CD4-positive, alpha-beta memory T cell (primary cell): ENCODE data around the gene PPP1R12B. TPM values are rescaled to one million over a fixed set of nuclear protein-coding genes. Genes with fewer than 3 reads are reported as not detected.
"Not testable (repeated sequence)": the region's sequence is repeated elsewhere in the genome, so short reads cannot be mapped to it uniquely, and the experiment has no call there.

Experiments
- CTCF ChIA-PET: fragments of 350-600 bp; sonication (Branson Sonifier 250); formaldehyde crosslinking; loops from one replicate; lab custom pipeline; 2021; ENCODE audit warnings: inconsistent platforms; ENCODE audit not compliant: partially characterized antibody; lab: Charles Lee
- POLR2A ChIA-PET: fragments of 350-600 bp; sonication (Branson Sonifier 250); formaldehyde crosslinking; loops from one replicate; lab custom pipeline; 2021; ENCODE audit not compliant: partially characterized antibody; lab: Charles Lee
- DNase-seq, 5 donors: peaks; one replicate each; pipeline versions ENCODE4 v3.0.0 to v3.0.0-alpha.2; 2020 to 2022; ENCODE audit warnings: mixed read lengths in 1 of 5
- H3K27ac ChIP-seq: one replicate; pipeline ENCODE4 v1.7.0; 2013; ENCODE audit warnings: low read depth, low read length
- H3K27me3 ChIP-seq: 2 replicates; pipeline ENCODE4 v1.7.0; 2013; ENCODE audit warnings: mild to moderate bottlenecking, low read length, moderate library complexity; ENCODE audit not compliant: insufficient read depth
- H3K36me3 ChIP-seq: 2 replicates; pipeline ENCODE4 v1.7.0; 2013; ENCODE audit warnings: mild to moderate bottlenecking, low read length, moderate library complexity; ENCODE audit not compliant: insufficient read depth
- H3K4me1 ChIP-seq: 2 replicates; pipeline ENCODE4 v1.7.0; 2013; ENCODE audit warnings: mild to moderate bottlenecking, low read length, moderate library complexity; ENCODE audit not compliant: insufficient read depth
- H3K4me3 ChIP-seq, 2 donors: one replicate each; pipeline ENCODE4 v1.7.0; 2013; ENCODE audit warnings: low read length in 2 of 2, mild to moderate bottlenecking in 1 of 2
- H3K9me3 ChIP-seq, 2 donors: one replicate each; pipeline ENCODE4 v1.7.0; 2013; ENCODE audit warnings: low read length in 2 of 2, control low read depth in 1 of 2; ENCODE audit not compliant: control insufficient read depth in 1 of 2
- H3K27ac Mint-ChIP-seq, 7 donors: one replicate each; pipeline ENCODE4 v1.8.0; 2020 to 2021; ENCODE audit warnings: mixed read lengths in 7 of 7, mild to moderate bottlenecking in 6 of 7, inconsistent platforms in 3 of 7, moderate library complexity in 3 of 7
- H3K27me3 Mint-ChIP-seq, 2 donors: one replicate each; pipeline ENCODE4 v1.8.0; 2020 to 2021; ENCODE audit warnings: mixed read lengths in 2 of 2
- H3K36me3 Mint-ChIP-seq, 2 donors: one replicate each; pipeline ENCODE4 v1.8.0; 2020 to 2021; ENCODE audit warnings: mixed read lengths in 2 of 2, inconsistent platforms in 1 of 2, mild to moderate bottlenecking in 1 of 2
- H3K4me1 Mint-ChIP-seq, 4 donors: one replicate each; pipeline ENCODE4 v1.8.0; 2020 to 2021; ENCODE audit warnings: mixed read lengths in 4 of 4, mild to moderate bottlenecking in 1 of 4
- H3K4me3 Mint-ChIP-seq, 8 donors: one replicate each; pipeline ENCODE4 v1.8.0; 2020 to 2021; ENCODE audit warnings: mixed read lengths in 8 of 8, mild to moderate bottlenecking in 7 of 8, moderate library complexity in 6 of 8, inconsistent platforms in 3 of 8
- H3K9me3 Mint-ChIP-seq, 8 donors: one replicate each; pipeline ENCODE4 v1.8.0; 2020 to 2021; ENCODE audit warnings: mixed read lengths in 8 of 8, mild to moderate bottlenecking in 5 of 8, inconsistent platforms in 3 of 8, moderate library complexity in 1 of 8
- intact Hi-C: fragments of 100-400 bp; cut with micrococcal nuclease; formaldehyde crosslinking; loops from one replicate; pipeline ENCODE4 v1.15.1; 2023
- polyA plus RNA-seq, 2 donors: library from polyadenylated mRNA; unstranded; fragments of 300-500 nt; fragmentation: Illumina TruSeq; gene quantifications; one replicate each; pipeline ENCODE4 v1.2.3, GENCODE V29; 2021
- total RNA-seq, 2 experiments: library from RNA; stranded (reverse); gene quantifications; one replicate each; pipeline ENCODE4 v1.2.3, GENCODE V29; 2021

The PPP1R12B gene
- total and polyA plus RNA-seq, 4 experiments from 2014 or later = 1.9 to 33.7 (median 17.0) TPM

DNA sequence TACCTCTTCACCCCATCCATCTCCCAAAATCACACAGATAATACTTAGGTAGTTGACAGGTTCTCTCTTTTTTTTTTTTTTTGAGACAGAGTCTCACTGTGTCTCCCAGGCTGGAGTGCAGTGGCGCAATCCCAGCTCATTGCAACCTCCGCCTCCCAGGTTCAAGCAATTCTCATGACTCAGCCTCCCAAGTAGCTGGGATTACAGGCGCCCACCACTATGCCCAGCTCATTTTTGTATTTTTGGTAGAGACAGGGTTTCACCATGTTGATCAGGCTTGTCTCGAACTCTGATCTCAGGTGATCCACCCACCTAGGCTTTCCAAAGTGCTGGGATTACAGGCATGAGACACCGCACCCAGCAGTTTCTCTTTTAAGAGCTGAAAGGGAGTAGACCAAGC lies 75.8 kb downstream of the PPP1R12B start:
- CTCF ChIA-PET, intact Hi-C loops: not testable (repeated sequence)

DNA sequence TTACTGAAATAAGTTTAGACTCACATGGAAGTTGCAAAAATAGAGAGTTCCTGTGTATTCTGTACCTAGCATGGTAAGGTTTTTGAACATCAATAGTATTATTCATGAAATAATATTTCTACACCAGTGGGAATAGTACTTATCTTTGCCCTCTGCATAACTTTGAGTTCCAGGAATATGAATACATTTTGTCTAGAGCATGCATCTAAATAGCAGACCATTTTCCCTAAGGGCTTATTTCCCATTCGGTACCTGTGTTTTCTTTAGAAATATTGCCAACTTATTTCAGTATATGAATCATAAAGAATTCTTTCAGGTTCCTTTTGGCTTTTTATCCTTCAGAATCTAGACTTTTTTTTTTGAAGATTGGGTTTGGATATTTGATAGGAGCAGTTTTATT lies 81.6 kb downstream of the PPP1R12B start:
- H3K27ac Mint-ChIP-seq, H3K9me3 Mint-ChIP-seq, H3K27me3 Mint-ChIP-seq, H3K4me3 Mint-ChIP-seq, H3K9me3 ChIP-seq, H3K4me1 ChIP-seq, POLR2A ChIA-PET, H3K27ac ChIP-seq, H3K4me3 ChIP-seq, H3K27me3 ChIP-seq, CTCF ChIA-PET, DNase-seq, H3K4me1 Mint-ChIP-seq, intact Hi-C loops: not testable (repeated sequence)
- peaks cover 55 to 62% of the 10 kb centered on the region in 2 donors for H3K36me3 Mint-ChIP-seq
- H3K36me3 ChIP-seq = peaks cover 14% of the 10 kb centered on the region

More for the DNA sequence above, 75.8 kb downstream of the PPP1R12B start:
- H3K27me3 Mint-ChIP-seq, H3K27me3 ChIP-seq, H3K27ac Mint-ChIP-seq, H3K4me1 ChIP-seq, POLR2A ChIA-PET, H3K9me3 Mint-ChIP-seq, H3K9me3 ChIP-seq, H3K4me3 Mint-ChIP-seq, H3K36me3 ChIP-seq, H3K4me1 Mint-ChIP-seq, H3K4me3 ChIP-seq, H3K27ac ChIP-seq, DNase-seq: not testable (repeated sequence)
- H3K36me3 Mint-ChIP-seq = peaks cover 24 to 25% of the 10 kb centered on the region in 2 donors

DNA sequence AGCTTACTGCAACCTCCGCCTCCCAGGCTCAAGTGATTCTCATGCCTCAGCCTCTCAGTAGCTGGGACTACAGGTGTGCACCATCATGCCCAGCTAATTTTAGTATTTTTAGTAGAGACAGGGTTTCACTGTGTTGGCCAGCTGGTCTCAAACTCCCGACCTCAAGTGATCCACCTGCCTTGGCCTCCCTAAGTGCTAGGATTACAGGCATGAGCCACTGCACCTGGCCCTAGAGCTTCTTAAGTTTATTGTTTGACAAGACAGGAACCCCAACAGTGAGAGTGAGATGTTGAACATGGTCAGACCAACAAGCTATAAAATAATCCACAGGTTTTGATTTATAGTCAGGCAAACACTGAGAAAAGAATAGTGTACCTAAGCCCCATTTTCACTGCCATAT lies 83.8 kb downstream of the PPP1R12B start:
- peaks cover 18% of the 10 kb centered on the region for H3K36me3 ChIP-seq
- CTCF ChIA-PET, H3K9me3 Mint-ChIP-seq, intact Hi-C loops, DNase-seq, H3K9me3 ChIP-seq, H3K4me1 Mint-ChIP-seq, H3K4me3 Mint-ChIP-seq, H3K27me3 Mint-ChIP-seq, H3K27ac ChIP-seq, H3K4me1 ChIP-seq, H3K27me3 ChIP-seq, H3K4me3 ChIP-seq, H3K27ac Mint-ChIP-seq, POLR2A ChIA-PET: not testable (repeated sequence)
- peaks cover 52 to 70% of the 10 kb centered on the region in 2 donors for H3K36me3 Mint-ChIP-seq

DNA sequence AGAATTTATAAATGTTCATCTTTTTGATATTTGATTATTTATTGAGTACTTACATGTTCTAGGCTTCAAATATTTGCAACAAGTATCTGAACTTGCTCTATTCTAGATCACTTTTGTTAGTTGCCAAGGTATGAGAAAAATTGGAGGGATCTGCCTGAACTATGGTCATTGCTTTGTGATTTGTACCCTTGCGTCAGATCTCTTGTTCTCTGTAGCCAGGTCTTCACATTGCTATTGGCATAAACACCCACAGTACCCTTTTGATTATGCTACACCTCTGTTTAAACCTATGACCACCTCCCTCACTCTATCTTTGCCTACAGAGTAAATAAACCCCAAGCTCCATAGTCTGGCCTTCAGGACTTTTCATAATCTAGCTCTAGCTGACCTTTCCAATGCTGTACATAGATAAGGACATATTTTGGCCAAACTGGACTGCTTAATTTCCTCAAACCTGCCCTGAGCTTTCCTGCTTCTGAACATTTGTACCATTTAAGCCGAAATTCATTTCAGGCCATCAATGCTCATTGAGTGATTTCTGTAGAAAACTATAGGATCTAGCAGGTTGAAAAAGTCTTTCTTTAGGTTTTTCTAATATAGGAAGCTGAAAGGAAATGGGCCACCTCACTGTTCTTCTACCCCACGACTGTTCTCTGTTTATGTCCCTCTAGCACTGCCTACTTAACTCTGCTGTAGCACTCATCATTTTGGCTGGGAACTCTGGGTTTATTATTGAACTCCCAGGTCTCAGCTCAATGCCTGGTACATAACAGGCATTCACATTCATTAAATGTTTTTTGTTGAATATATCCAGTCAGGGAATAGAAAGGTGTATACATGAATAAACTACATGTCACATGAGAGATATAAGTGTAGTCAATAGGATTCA lies 84.9 kb downstream of the PPP1R12B start:
- H3K36me3 Mint-ChIP-seq = peaks cover 61 to 76% of the 10 kb centered on the region in 2 donors
- no peak overlapping the region for H3K4me3 Mint-ChIP-seq
- H3K27ac ChIP-seq = no peak overlapping the region
- H3K4me1 Mint-ChIP-seq = no peaks in the 10 kb centered on the region
- H3K9me3 ChIP-seq = no peaks in the 10 kb centered on the region
- H3K4me1 ChIP-seq = no peaks in the 10 kb centered on the region
- no peaks in the 10 kb centered on the region for H3K9me3 Mint-ChIP-seq
- intact Hi-C loops = no loop called here
- H3K27me3 Mint-ChIP-seq = no peaks in the 10 kb centered on the region
- CTCF ChIA-PET = no interaction called here
- peaks cover 18% of the 10 kb centered on the region for H3K36me3 ChIP-seq
- no peak overlapping the region for H3K4me3 ChIP-seq
- POLR2A ChIA-PET = no interaction called here
- no peak overlapping the region for H3K27ac Mint-ChIP-seq
- no peaks in the 10 kb centered on the region for H3K27me3 ChIP-seq
- DNase-seq = no peak

DNA sequence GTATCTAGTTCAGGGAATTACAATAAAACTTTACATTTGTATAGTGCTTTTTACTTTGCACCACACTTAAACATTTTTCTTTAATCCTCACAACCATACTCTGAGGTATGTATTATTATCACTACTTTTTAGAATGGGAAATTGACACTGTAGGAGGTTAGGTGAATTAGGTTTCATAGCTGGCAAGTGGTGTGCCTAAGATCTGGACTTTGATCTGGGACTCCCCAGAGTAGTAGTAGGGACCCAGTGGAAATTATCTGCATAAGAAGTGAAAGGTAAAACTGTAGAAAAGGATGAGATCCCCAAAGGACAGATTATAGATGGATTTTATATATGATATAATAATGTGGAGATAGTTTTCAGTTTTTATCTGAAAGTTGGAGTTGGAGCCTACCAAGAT lies 85.6 kb downstream of the PPP1R12B start:
- Histone ChIP-seq H3K27ac (no peak overlapping the region), H3K36me3 (peaks cover 18% of the 10 kb centered on the region), H3K4me1 (no peaks in the 10 kb centered on the region), H3K4me3 (no peak overlapping the region), H3K27me3 (no peaks in the 10 kb centered on the region), H3K9me3 (no peaks in the 10 kb centered on the region)
- Mint-ChIP-seq H3K9me3 (no peaks in the 10 kb centered on the region), H3K4me1 (no peaks in the 10 kb centered on the region), H3K27me3 (no peaks in the 10 kb centered on the region), H3K36me3 (peaks cover 59 to 72% of the 10 kb centered on the region in 2 donors), H3K27ac (no peak overlapping the region), H3K4me3 (no peak overlapping the region)
- no peak for DNase-seq
- intact Hi-C loops = no loop called here
- CTCF ChIA-PET = no interaction called here
- POLR2A ChIA-PET = no interaction called here

DNA sequence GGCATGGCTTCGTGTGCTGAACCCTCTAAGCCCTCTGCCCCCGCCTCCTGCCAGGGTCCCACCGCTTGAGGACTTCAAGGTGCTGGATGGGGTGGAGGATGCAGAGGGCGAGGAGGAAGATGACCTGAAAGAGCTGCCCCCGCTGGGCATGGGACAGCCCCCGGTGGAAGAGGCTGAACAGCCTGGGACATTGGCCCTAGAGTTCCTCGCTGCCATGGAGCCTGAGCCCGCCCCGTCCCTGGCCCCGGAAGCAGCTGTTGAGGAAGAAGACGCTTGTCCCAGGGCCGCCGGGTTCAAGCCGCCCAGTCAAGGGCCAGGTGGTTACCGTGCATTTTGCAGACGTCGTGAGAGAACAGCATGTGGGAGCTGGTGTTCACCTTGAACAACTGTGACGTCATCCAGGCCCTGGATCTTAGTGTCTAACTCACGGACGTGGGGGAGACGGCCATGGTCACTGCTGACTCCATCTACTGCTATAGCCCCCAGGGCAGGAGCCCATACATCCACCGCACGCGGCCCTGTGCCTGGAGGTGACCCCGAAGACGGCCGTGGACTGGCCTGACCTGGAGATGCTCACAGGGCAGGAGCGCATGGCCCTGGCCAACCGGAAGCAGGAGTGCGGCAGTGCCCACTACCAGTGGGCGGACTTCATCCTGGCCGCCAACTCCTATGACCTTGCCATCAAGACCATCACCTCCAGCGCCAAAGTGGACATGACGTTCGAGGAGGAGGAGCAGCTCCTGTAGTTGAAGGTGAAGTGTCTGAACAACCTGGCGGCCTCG lies 90.1 kb downstream of the PPP1R12B start:
- POLR2A ChIA-PET = no interaction called here
- no peaks in the 10 kb centered on the region for H3K4me1 ChIP-seq
- Mint-ChIP-seq H3K4me1 (no peaks in the 10 kb centered on the region), H3K36me3 (peaks cover 59 to 67% of the 10 kb centered on the region in 2 donors), H3K27me3 (no peaks in the 10 kb centered on the region), H3K27ac (no peak overlapping the region), H3K9me3 (no peaks in the 10 kb centered on the region), H3K4me3 (no peak overlapping the region)
- H3K27me3 ChIP-seq = no peaks in the 10 kb centered on the region
- no peaks in the 10 kb centered on the region for H3K9me3 ChIP-seq
- DNase-seq = peak in 1 of 5 donors; percentile 33
- no peak overlapping the region for H3K27ac ChIP-seq
- H3K4me3 ChIP-seq = no peak overlapping the region
- CTCF ChIA-PET = no interaction called here
- H3K36me3 ChIP-seq = peaks cover 9% of the 10 kb centered on the region
- intact Hi-C loops = no loop called here

DNA sequence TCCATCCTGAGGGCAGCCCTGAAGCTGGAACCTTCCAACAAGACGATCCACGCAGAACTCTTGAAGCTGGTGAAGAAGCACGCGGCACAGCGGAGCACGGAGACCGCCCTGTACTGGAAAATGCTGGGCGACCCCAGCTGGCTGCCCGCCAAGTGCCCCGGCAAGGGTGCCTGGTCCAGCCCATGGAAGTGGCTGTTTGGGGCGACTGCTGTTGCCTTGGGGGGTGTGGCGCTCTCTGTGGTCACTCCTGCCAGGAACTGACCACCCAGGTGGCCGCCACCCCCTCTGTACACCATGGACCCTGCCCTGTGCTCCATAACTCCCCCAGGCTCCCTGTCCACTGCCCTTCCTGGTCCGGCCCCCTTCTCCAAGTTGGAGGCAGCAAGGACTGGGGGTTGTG lies 90.8 kb downstream of the PPP1R12B start:
- intact Hi-C loops = no loop called here
- Histone ChIP-seq H3K27me3 (no peaks in the 10 kb centered on the region), H3K4me3 (no peak overlapping the region), H3K36me3 (peaks cover 9% of the 10 kb centered on the region), H3K4me1 (no peaks in the 10 kb centered on the region), H3K9me3 (no peaks in the 10 kb centered on the region), H3K27ac (no peak overlapping the region)
- no peak overlapping the region for H3K4me3 Mint-ChIP-seq
- no peaks in the 10 kb centered on the region for H3K9me3 Mint-ChIP-seq
- DNase-seq = no peak
- ChIA-PET POLR2A (no interaction called here), CTCF (no interaction called here)
- H3K36me3 Mint-ChIP-seq = peaks cover 55 to 63% of the 10 kb centered on the region in 2 donors
- H3K4me1 Mint-ChIP-seq = no peaks in the 10 kb centered on the region
- no peak overlapping the region for H3K27ac Mint-ChIP-seq
- no peaks in the 10 kb centered on the region for H3K27me3 Mint-ChIP-seq
